ENCODE data around the gene KRT74. TPM values are rescaled to one million over a fixed set of nuclear protein-coding genes. Genes with fewer than 3 reads are reported as not detected.

KRT74 gene
- total RNA-seq, 1 donor from 2014 or later = not detected

DNA sequence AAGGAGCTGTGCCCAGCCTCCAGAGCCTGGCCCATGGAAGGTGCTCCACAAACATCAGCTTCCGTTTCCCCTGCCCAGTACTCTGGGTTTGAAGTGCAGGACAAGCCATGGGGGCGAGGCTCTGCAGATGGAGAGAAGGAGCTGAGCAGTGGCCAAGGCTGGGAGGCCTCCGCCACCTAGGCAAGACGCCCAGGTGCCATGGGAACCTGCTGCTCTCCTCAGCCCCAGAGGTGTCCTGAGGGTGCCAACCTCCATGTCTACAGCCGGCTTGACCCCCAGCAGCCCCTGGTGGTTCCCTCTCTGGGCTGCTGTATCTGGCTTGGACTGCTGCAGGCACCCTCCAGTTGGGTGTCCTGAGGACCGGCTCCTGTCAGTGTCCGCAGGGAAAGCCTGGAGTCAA lies 33.1 kb downstream of the KRT74 start:
- Mint-ChIP-seq H3K4me3 (ENCODE audit: unreplicated experiment) (no peak overlapping the region), H3K36me3 (ENCODE audit: low read depth) (no peaks in the 10 kb centered on the region), H3K27me3 (ENCODE audit: low read depth) (peaks cover 31% of the 10 kb centered on the region), H3K4me1 (ENCODE audit: low read depth) (peaks cover 11% of the 10 kb centered on the region), H3K27ac (ENCODE audit: unreplicated experiment) (no peak overlapping the region), H3K9me3 (ENCODE audit: low read depth) (no peaks in the 10 kb centered on the region)
- TF ChIP-seq, protein P1, sequence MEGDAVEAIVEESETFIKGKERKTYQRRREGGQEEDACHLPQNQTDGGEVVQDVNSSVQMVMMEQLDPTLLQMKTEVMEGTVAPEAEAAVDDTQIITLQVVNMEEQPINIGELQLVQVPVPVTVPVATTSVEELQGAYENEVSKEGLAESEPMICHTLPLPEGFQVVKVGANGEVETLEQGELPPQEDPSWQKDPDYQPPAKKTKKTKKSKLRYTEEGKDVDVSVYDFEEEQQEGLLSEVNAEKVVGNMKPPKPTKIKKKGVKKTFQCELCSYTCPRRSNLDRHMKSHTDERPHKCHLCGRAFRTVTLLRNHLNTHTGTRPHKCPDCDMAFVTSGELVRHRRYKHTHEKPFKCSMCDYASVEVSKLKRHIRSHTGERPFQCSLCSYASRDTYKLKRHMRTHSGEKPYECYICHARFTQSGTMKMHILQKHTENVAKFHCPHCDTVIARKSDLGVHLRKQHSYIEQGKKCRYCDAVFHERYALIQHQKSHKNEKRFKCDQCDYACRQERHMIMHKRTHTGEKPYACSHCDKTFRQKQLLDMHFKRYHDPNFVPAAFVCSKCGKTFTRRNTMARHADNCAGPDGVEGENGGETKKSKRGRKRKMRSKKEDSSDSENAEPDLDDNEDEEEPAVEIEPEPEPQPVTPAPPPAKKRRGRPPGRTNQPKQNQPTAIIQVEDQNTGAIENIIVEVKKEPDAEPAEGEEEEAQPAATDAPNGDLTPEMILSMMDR (IDR thresholded peaks at IDR 0.05) = no peak
- no peak for DNase-seq (ENCODE audit: low spot score)

DNA sequence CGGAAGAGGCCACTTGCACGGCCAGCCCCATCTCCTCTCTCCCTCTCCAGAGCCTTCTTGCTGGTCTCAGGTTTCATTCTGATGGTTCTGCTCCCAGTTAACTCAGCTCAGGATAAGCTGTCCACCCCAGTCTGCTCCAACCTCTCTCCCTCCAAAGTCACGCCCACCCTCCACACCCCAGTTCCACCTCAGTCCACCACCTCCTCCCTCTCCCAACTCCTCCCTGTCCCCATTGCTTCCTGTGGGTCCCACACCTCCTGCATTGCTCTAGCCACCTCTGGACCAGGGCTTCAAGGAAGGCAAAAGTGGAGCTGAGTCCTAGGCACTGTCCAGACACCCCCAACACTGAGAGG lies 33.8 kb downstream of the KRT74 start:
- H3K27me3 Mint-ChIP-seq (ENCODE audit: low read depth) = peaks cover 26% of the 10 kb centered on the region
- H3K36me3 Mint-ChIP-seq (ENCODE audit: low read depth) = no peaks in the 10 kb centered on the region
- no peak for DNase-seq (ENCODE audit: low spot score)
- no peaks in the 10 kb centered on the region for H3K9me3 Mint-ChIP-seq (ENCODE audit: low read depth)
- H3K4me3 Mint-ChIP-seq (ENCODE audit: unreplicated experiment) = no peak overlapping the region
- no peak overlapping the region for H3K27ac Mint-ChIP-seq (ENCODE audit: unreplicated experiment)
- TF ChIP-seq, protein P1 (IDR thresholded peaks at IDR 0.05) = no peak
- H3K4me1 Mint-ChIP-seq (ENCODE audit: low read depth) = peaks cover 11% of the 10 kb centered on the region

- no peak overlapping the region for H3K27ac Mint-ChIP-seq (ENCODE audit: unreplicated experiment)
- TF ChIP-seq, protein P1 (IDR thresholded peaks at IDR 0.05) = no peak
- H3K9me3 Mint-ChIP-seq (ENCODE audit: low read depth) = no peaks in the 10 kb centered on the region
- H3K36me3 Mint-ChIP-seq (ENCODE audit: low read depth) = no peaks in the 10 kb centered on the region
- H3K4me1 Mint-ChIP-seq (ENCODE audit: low read depth) = peaks cover 11% of the 10 kb centered on the region
- no peak overlapping the region for H3K4me3 Mint-ChIP-seq (ENCODE audit: unreplicated experiment)
- peaks cover 25% of the 10 kb centered on the region for H3K27me3 Mint-ChIP-seq (ENCODE audit: low read depth)
- no peak for DNase-seq (ENCODE audit: low spot score)
Observed at GRCh38 chr12:52539083-52539820, 34.4 kb downstream of the KRT74 start.

DNA sequence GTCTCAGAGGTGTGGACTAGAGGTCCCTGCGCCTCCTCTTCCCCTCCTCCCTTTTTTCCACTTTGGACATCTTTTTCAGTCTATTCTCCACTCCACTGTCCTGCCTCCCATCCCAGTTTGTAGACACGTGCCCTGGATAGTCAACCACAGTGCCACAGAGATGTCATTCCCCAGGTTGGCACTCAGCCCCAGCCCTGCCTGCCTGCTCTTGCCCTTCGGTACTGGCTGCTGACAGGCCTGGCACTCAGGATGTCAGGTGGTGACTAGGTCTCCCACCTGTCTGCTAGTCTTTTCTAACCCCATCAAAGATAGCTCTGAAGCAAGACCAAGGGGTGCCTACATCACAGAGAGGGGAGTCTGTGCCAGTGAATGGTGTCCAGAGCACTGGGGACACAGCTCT lies 36.5 kb downstream of the KRT74 start:
- Mint-ChIP-seq H3K4me3 (ENCODE audit: unreplicated experiment) (no peak overlapping the region), H3K27me3 (ENCODE audit: low read depth) (peaks cover 12% of the 10 kb centered on the region), H3K4me1 (ENCODE audit: low read depth) (peaks cover 11% of the 10 kb centered on the region), H3K27ac (ENCODE audit: unreplicated experiment) (no peak overlapping the region), H3K36me3 (ENCODE audit: low read depth) (no peaks in the 10 kb centered on the region), H3K9me3 (ENCODE audit: low read depth) (no peaks in the 10 kb centered on the region)
- TF ChIP-seq, protein P1 (IDR thresholded peaks at IDR 0.05) = no peak
- no peak for DNase-seq (ENCODE audit: low spot score)

DNA sequence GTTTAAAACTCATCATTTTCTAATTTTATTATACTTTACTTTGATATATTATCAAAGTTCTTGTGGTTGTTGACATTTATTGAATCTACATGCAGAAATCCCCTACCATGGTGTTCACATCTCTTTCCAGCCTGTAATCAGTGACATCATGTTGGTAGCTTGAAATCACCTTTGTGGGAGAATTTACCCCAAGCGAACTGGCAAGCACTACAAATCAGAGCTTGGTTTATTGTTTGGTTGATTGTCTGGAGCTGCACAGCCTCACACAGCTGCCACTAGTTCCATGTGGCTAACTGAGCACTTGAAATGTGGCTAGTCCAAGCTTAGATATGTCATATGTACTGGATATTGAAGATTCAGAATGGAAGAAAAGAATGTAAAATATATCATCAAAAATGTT lies 38.1 kb downstream of the KRT74 start:
- Mint-ChIP-seq H3K27me3 (ENCODE audit: low read depth) (peaks cover 22% of the 10 kb centered on the region), H3K4me1 (ENCODE audit: low read depth) (peaks cover 11% of the 10 kb centered on the region), H3K36me3 (ENCODE audit: low read depth) (no peaks in the 10 kb centered on the region), H3K9me3 (ENCODE audit: low read depth) (no peaks in the 10 kb centered on the region), H3K4me3 (ENCODE audit: unreplicated experiment) (no peak overlapping the region), H3K27ac (ENCODE audit: unreplicated experiment) (no peak overlapping the region)
- DNase-seq (ENCODE audit: low spot score) = no peak
- TF ChIP-seq, protein P1 (IDR thresholded peaks at IDR 0.05) = no peak

All from chondrocyte (in vitro differentiated cells).